Measurements from ENCODE around the gene HAL.
"Not testable (repeated sequence)": the region's sequence is repeated elsewhere in the genome, so short reads cannot be mapped to it uniquely, and the experiment has no call there.

Gene HAL

GRCh38 chr12:95972832-95973456 is 23.2 kb downstream of the HAL start:
- no peak for DNase-seq

GRCh38 chr12:95970905-95971304 is 25.2 kb downstream of the HAL start:
- DNase-seq: no peak

GRCh38 chr12:95969116-95969515 is 27.0 kb downstream of the HAL start:
- not testable (repeated sequence) for DNase-seq

- no peak for DNase-seq
Measured at GRCh38 chr12:95967301-95967700, 28.8 kb downstream of the HAL start.

GRCh38 chr12:95966287-95966870 is 29.8 kb downstream of the HAL start:
- no peak for DNase-seq

GRCh38 chr12:95963096-95963495 is 33.0 kb downstream of the HAL start:
- DNase-seq: no peak

- no peak for DNase-seq
Measured at GRCh38 chr12:95962222-95962621, 33.9 kb downstream of the HAL start.

GRCh38 chr12:95960241-95960640 is 35.9 kb downstream of the HAL start:
- DNase-seq: no peak

GRCh38 chr12:95959107-95959506 is 37.0 kb downstream of the HAL start:
- no peak for DNase-seq

GRCh38 chr12:95956557-95957145 is 39.5 kb downstream of the HAL start:
- DNase-seq: no peak

- DNase-seq: no peak
Measured at GRCh38 chr12:95955549-95956159, 40.5 kb downstream of the HAL start.

- DNase-seq: no peak
Measured at GRCh38 chr12:95953000-95953399, 43.1 kb downstream of the HAL start.

GRCh38 chr12:95951515-95951914 is 44.6 kb downstream of the HAL start:
- no peak for DNase-seq

GRCh38 chr12:95949477-95950206 is 46.5 kb downstream of the HAL start:
- DNase-seq: no peak

- DNase-seq: no peak
Measured at GRCh38 chr12:95944108-95944704, 51.9 kb downstream of the HAL start.

GRCh38 chr12:95943330-95943842 is 52.8 kb downstream of the HAL start, which contains the start of gene AMDHD1:
Gene AMDHD1 (plus strand): TSS chr12:95943331. CDS start chr12:95943399, 68 bp downstream.
- DNase-seq: peak; percentile 62 to 69

GRCh38 chr12:95942524-95943329 is 53.4 kb downstream of the HAL start, which contains the start of gene CCDC38:
Gene CCDC38 (minus strand): TSS chr12:95942614. CDS start chr12:95936509, 6,105 bp downstream.
- peak; percentile 84 to 86 for DNase-seq

- no peak for DNase-seq
Measured at GRCh38 chr12:95942101-95942523, 54.0 kb downstream of the HAL start.

- no peak for DNase-seq
Measured at GRCh38 chr12:95940514-95940913, 55.6 kb downstream of the HAL start.

All from stimulated activated CD4-positive, alpha-beta T cell treated with anti-CD3 and anti-CD28 coated beads, Interleukin-2, amount 100 ng/mL, for 24 hours (primary cell).